Gastroesophageal sphincter (tissue), 4 donors: ENCODE measurements around the gene CFHR5. TPM values are rescaled to one million over a fixed set of nuclear protein-coding genes. Genes with fewer than 3 reads are reported as not detected.

Experiments used
- ATAC-seq: fragments of 150-250 bp; one replicate; pipeline ENCODE4 v1.9.1; 2016; ENCODE audit warnings: mild to moderate bottlenecking, moderate library complexity
- H3K27ac ChIP-seq, 4 donors: fragments of 200-600 bp; sonication (generic) in 3 of 4; 1 replicate in 3 of 4; 2 replicates in 1 of 4; pipeline ENCODE4 v1.5.1; 2016 to 2019
- H3K27me3 ChIP-seq: fragments of 200-600 bp; sonication (generic); one replicate; pipeline ENCODE4 v1.5.1; 2019
- H3K36me3 ChIP-seq, 2 donors: fragments of 200-600 bp; sonication (generic); one replicate each; pipeline ENCODE4 v1.5.1; 2019; ENCODE audit warnings: control low read depth in 1 of 2
- H3K4me1 ChIP-seq, 3 donors: fragments of 200-600 bp; sonication (generic); 1 replicate in 2 of 3; 2 replicates in 1 of 3; pipeline ENCODE4 v1.5.1; 2016 to 2019; ENCODE audit warnings: control low read depth in 2 of 3
- H3K4me3 ChIP-seq, 2 donors: fragments of 200-600 bp; sonication (generic); one replicate each; pipeline ENCODE4 v1.5.1; 2019; ENCODE audit warnings: mild to moderate bottlenecking in 1 of 2, moderate library complexity in 1 of 2
- H3K9me3 ChIP-seq, 3 donors: fragments of 200-600 bp; sonication (generic); one replicate each; pipeline ENCODE4 v1.5.1; 2017 to 2019; ENCODE audit warnings: control low read depth in 2 of 3
- EP300 ChIP-seq: sonication (generic); formaldehyde crosslinking; IDR thresholded peaks from one replicate; pipeline ENCODE4 v1.6.1; 2017; ENCODE audit warnings: antibody characterized with exemption, mild to moderate bottlenecking
- POLR2A ChIP-seq, 2 donors: fragments of 450-650 bp; IDR thresholded peaks; one replicate each; pipeline ENCODE4 v1.6.1; 2017; ENCODE audit warnings: antibody characterized with exemption in 2 of 2, mild to moderate bottlenecking in 2 of 2, moderate library complexity in 1 of 2
- POLR2AphosphoS5 ChIP-seq: sonication (generic); formaldehyde crosslinking; IDR thresholded peaks from one replicate; pipeline ENCODE4 v1.6.1; 2017; ENCODE audit warnings: antibody characterized with exemption
- WGBS, 2 donors: methylation state at CpG; one replicate each; pipeline ENCODE4 v1.1.5; 2018; ENCODE audit warnings: low coverage in 1 of 2; 5-methylcytosine and 5-hydroxymethylcytosine counted together
- total RNA-seq, 4 donors: library from RNA; depleted of rRNA; stranded (reverse); fragments of >200 nt; gene quantifications; one replicate each; pipeline ENCODE4 v1.1.0, GENCODE V29; 2016
- TF ChIP-seq, protein P1 (sequence below), 4 experiments: fragments of 200-600 bp in 2 of 4; fragments of 450-650 bp in 2 of 4; sonication (generic) in 1 of 4; IDR thresholded peaks; one replicate each; pipeline ENCODE4 v1.5.1; 2017 to 2019; ENCODE audit warnings: antibody characterized with exemption in 4 of 4, mild to moderate bottlenecking in 2 of 4, moderate library complexity in 2 of 4

Gene CFHR5
- total RNA-seq, 4 donors from 2014 or later = not detected

DNA sequence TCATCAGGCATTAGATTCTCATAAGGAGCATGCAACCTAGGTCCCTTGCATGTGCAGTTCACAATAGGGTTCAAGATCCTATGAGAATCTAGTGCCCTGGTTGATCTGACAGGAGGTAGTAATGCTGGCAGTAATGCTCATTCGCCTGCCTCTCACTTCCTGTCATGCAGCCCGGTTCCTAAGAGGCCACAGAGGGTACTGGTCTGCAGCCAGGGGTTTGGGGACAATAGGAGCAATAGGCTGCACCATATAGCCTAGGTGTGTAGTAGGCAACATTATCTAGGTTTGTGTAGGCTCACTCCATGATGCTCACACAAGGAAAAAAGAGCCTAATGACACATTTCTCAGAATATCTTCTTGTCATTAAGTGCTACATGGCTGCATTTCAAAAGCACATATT lies 25.8 kb downstream of the CFHR5 start:
- H3K27ac ChIP-seq = no peak overlapping the region
- WGBS, 2 donors = 43% methylated on average over 2 of the region's 2 CpGs; no CpG with 5 or more reads in 1 of the 2 donors
- H3K36me3 ChIP-seq = no peaks in the 10 kb centered on the region
- H3K4me3 ChIP-seq = no peak overlapping the region
- H3K9me3 ChIP-seq = no peaks in the 10 kb centered on the region
- TF ChIP-seq, protein P1, sequence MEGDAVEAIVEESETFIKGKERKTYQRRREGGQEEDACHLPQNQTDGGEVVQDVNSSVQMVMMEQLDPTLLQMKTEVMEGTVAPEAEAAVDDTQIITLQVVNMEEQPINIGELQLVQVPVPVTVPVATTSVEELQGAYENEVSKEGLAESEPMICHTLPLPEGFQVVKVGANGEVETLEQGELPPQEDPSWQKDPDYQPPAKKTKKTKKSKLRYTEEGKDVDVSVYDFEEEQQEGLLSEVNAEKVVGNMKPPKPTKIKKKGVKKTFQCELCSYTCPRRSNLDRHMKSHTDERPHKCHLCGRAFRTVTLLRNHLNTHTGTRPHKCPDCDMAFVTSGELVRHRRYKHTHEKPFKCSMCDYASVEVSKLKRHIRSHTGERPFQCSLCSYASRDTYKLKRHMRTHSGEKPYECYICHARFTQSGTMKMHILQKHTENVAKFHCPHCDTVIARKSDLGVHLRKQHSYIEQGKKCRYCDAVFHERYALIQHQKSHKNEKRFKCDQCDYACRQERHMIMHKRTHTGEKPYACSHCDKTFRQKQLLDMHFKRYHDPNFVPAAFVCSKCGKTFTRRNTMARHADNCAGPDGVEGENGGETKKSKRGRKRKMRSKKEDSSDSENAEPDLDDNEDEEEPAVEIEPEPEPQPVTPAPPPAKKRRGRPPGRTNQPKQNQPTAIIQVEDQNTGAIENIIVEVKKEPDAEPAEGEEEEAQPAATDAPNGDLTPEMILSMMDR (IDR thresholded peaks at IDR 0.05) = no peak
- TF ChIP-seq EP300 = no peak
- TF ChIP-seq POLR2A (IDR thresholded peaks at IDR 0.05) = no peak
- TF ChIP-seq POLR2AphosphoS5 = no peak
- ATAC-seq = no peak
- no peaks in the 10 kb centered on the region for H3K4me1 ChIP-seq
- H3K27me3 ChIP-seq = no peaks in the 10 kb centered on the region

DNA sequence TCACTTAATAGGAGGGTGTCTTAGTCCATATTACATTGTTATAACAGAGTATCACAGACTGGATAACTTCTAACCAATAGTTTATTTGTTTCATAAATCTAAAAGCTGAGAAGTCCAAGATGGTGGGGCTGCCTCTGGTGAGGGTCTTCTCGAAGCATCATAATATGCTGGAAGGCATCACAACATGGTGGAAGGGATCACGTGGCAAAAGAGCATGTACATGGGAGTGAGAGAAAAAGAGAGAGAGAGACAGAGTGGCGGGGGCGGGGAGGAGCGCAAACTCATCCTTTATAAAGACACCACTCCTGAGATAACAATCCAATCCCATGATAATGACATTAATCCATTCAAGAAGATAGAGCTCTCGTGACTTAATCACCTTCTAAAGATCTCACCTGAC lies 31.5 kb downstream of the CFHR5 start:
- Histone ChIP-seq H3K4me1 (no peaks in the 10 kb centered on the region), H3K27ac (no peak overlapping the region), H3K9me3 (peaks cover 0 to 8% (median 0%) of the 10 kb centered on the region in 3 donors), H3K27me3 (no peaks in the 10 kb centered on the region), H3K4me3 (no peak overlapping the region), H3K36me3 (no peaks in the 10 kb centered on the region)
- 66 to 79% methylated on average over 3 of the region's 6 CpGs for WGBS, 2 donors
- no peak for TF ChIP-seq POLR2A (IDR thresholded peaks at IDR 0.05)
- TF ChIP-seq POLR2AphosphoS5 = no peak
- TF ChIP-seq, protein P1 (IDR thresholded peaks at IDR 0.05) = no peak
- no peak for TF ChIP-seq EP300
- ATAC-seq = no peak

DNA sequence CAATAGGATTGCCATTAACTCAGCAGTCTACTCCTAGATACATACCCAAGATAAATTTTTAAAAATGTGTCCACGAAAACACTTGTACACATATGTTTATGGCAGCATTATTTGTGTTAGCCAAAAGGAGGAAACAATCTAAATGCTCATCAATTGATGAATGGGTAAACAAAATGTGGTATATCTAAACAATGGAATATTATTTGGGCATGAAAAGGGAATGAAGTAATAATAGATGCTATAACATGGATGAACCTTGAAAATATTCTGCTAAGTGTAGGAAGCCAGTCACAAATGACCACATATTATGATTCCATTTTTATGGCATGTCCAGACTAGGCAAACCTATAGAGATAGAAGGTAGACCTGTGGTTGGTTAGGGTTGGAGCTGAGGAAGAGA lies 34.3 kb downstream of the CFHR5 start:
- TF ChIP-seq EP300 (no peak), POLR2A (IDR thresholded peaks at IDR 0.05) (no peak), POLR2AphosphoS5 (no peak)
- TF ChIP-seq, protein P1 (IDR thresholded peaks at IDR 0.05) = no peak
- no peaks in the 10 kb centered on the region for H3K36me3 ChIP-seq
- no peak overlapping the region for H3K4me3 ChIP-seq
- H3K4me1 ChIP-seq = no peaks in the 10 kb centered on the region
- peaks cover 0 to 8% (median 0%) of the 10 kb centered on the region in 3 donors for H3K9me3 ChIP-seq
- ATAC-seq = no peak
- no peaks in the 10 kb centered on the region for H3K27me3 ChIP-seq
- no peak overlapping the region for H3K27ac ChIP-seq
- 67 to 93% methylated on average over 1 of the region's 1 CpG for WGBS, 2 donors

DNA sequence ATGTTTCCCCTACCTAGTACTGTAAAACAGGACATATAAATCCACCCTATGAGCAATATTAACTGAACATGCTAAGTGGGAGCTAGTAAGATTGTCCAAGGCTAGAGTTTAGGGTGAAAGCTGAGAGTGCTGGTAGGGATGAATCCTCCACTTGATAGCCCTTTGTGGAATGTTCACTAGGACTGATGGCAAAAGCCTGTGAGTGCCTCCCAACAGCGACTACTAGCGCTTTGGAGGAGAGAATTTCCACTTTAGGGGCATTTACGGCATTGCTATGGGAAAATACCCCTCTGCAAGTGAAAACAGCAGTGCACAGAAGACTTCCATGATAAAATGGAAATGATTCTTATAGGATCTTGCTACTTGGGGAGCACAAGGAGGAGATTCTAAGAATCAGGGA lies 35.9 kb downstream of the CFHR5 start:
- H3K36me3 ChIP-seq = no peaks in the 10 kb centered on the region
- ATAC-seq = no peak
- H3K4me1 ChIP-seq = no peaks in the 10 kb centered on the region
- no peaks in the 10 kb centered on the region for H3K27me3 ChIP-seq
- no peak overlapping the region for H3K27ac ChIP-seq
- WGBS, 2 donors = 49 to 76% methylated on average over 3 of the region's 3 CpGs
- H3K4me3 ChIP-seq = no peak overlapping the region
- H3K9me3 ChIP-seq = peaks cover 0 to 8% (median 0%) of the 10 kb centered on the region in 3 donors
- TF ChIP-seq EP300 (no peak), POLR2A (IDR thresholded peaks at IDR 0.05) (no peak), POLR2AphosphoS5 (no peak)
- TF ChIP-seq, protein P1 (IDR thresholded peaks at IDR 0.05) = no peak

DNA sequence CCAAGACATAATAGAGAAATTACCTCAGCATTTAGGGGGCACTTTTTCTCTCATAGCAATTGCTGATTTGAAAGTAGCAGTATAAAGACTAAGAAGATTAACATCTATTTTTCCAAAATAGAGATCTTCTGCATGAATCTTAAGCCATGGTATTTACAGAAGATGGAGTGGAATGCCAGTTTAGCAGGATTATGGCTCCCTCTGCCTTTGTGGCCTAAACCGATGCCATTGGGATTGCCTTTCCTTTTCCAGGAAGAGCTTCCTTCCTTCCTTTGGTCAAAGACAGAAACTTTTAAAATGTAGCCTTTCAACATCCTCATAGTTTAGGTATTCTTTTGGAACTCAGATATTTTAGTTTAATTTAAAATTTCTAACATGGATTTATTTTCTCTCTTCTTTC lies 39.4 kb downstream of the CFHR5 start:
- Histone ChIP-seq H3K36me3 (no peaks in the 10 kb centered on the region), H3K9me3 (peaks cover 0 to 2% (median 0%) of the 10 kb centered on the region in 3 donors), H3K4me1 (no peaks in the 10 kb centered on the region), H3K4me3 (no peak overlapping the region), H3K27ac (no peak overlapping the region), H3K27me3 (no peaks in the 10 kb centered on the region)
- no peak for TF ChIP-seq POLR2AphosphoS5
- TF ChIP-seq, protein P1 (IDR thresholded peaks at IDR 0.05) = no peak
- no peak for TF ChIP-seq EP300
- ATAC-seq = no peak
- 50 to 70% methylated on average over 1 of the region's 1 CpG for WGBS, 2 donors
